Measurements from ENCODE around the gene FLYWCH2. TPM values are rescaled to one million over a fixed set of nuclear protein-coding genes. Genes with fewer than 3 reads are reported as not detected.

Gene FLYWCH2
- total RNA-seq, 1 experiment from 2014 or later = 16.5 TPM

- peaks cover 5 to 6% of the 10 kb centered on the region in 2 experiments for H3K4me1 Mint-ChIP-seq
- Histone ChIP-seq H3K27ac (ENCODE audit: insufficient read length, low read depth, low read length) (no peak overlapping the region), H3K79me2 (ENCODE audit: insufficient read depth, low read length) (no peaks in the 10 kb centered on the region), H3K23ac (ENCODE audit: insufficient read length, low read depth, low read length) (no peak overlapping the region), H3K14ac (ENCODE audit: insufficient read depth, low read length) (no peak overlapping the region), H4K20me1 (ENCODE audit: control insufficient read depth, insufficient read depth, insufficient read length) (no peaks in the 10 kb centered on the region), H2AK5ac (ENCODE audit: insufficient read length, low read length) (no peak overlapping the region), H2AFZ (ENCODE audit: low read length) (no peak overlapping the region), H4K5ac (ENCODE audit: insufficient read length, low read depth, low read length) (no peak overlapping the region), H3K4me2 (ENCODE audit: insufficient read depth, insufficient read length, low read length) (peak overlapping the region; percentile 59), H2BK12ac (ENCODE audit: insufficient read length, low read depth, low read length) (no peak overlapping the region), H2BK5ac (ENCODE audit: insufficient read length, low read length) (no peak overlapping the region), H3K9me3 (ENCODE audit: control insufficient read depth, low read depth, low read length) (no peaks in the 10 kb centered on the region), H2BK15ac (ENCODE audit: low read depth, low read length) (no peak overlapping the region), H4K91ac (ENCODE audit: insufficient read length, low read depth, low read length) (no peak overlapping the region), H3K23me2 (ENCODE audit: insufficient read length, low read depth, low read length, poor library complexity, severe bottlenecking) (peaks cover 6% of the 10 kb centered on the region), H2BK20ac (ENCODE audit: low read depth, low read length, poor library complexity, severe bottlenecking) (no peak overlapping the region), H3K18ac (ENCODE audit: insufficient read length, low read depth, low read length) (no peak overlapping the region), H3K27me3 (ENCODE audit: insufficient read depth, low read length) (no peaks in the 10 kb centered on the region), H3K9ac (ENCODE audit: extremely low read depth, insufficient read length, low read length) (no peak overlapping the region), H2BK120ac (ENCODE audit: low read depth, low read length, poor library complexity, severe bottlenecking) (no peak overlapping the region), H3K4ac (ENCODE audit: low read depth, low read length) (no peak overlapping the region), H3K56ac (ENCODE audit: insufficient read length, low read depth, low read length) (no peak overlapping the region), H3T11ph (ENCODE audit: low read length) (no peak overlapping the region), H3K4me1 (ENCODE audit: insufficient read depth, low read length) (no peaks in the 10 kb centered on the region), H4K8ac (replicated peaks; ENCODE audit: insufficient read length, low read depth, low read length) (no peak overlapping the region), H3K79me1 (ENCODE audit: insufficient read depth, low read depth, low read length, poor library complexity, severe bottlenecking) (no peaks in the 10 kb centered on the region)
- H3K36me3 Mint-ChIP-seq (ENCODE audit: insufficient read depth in 1 of 3, low read depth in 3 of 3) = peaks cover 0 to 2% (median 0%) of the 10 kb centered on the region in 3 experiments; a peak in 1 of 7 replicates
- DNase-seq = no peak
- no CpG with 5 or more reads among the region's 18 CpGs for WGBS (ENCODE audit: extremely low coverage, insufficient read length, low lambda C conversion rate)
- peaks cover 22% of the 10 kb centered on the region for H3K27me3 Mint-ChIP-seq (ENCODE audit: low read depth)
- H3K27ac Mint-ChIP-seq = peak overlapping the region in 1 of 3 experiments; percentile 40; a peak in 1 of 7 replicates
- H3K9me3 Mint-ChIP-seq = peaks cover 0 to 7% of the 10 kb centered on the region in 2 experiments; a peak in 3 of 5 replicates
- no peak for TF ChIP-seq CTCF (conservative IDR thresholded peaks at IDR 0.05)
- peak overlapping the region; percentile 82 to 90 for H3K4me3 Mint-ChIP-seq
Measured at GRCh38 chr16:2884041-2884451, 1.0 kb downstream of the FLYWCH2 start.

All from H9 (cell line).